K562 (cell line): ENCODE data around the gene MTCH2. TPM values are rescaled to one million over a fixed set of nuclear protein-coding genes. Genes with fewer than 3 reads are reported as not detected.

Source experiments
- ATF1 ChIP-seq, 2 experiments: fragments of 450-650 bp in 1 of 2; IDR thresholded peaks; 2 replicates each; pipeline ENCODE4 v1.6.1; 2016; ENCODE audit warnings: missing compliant biosample characterization in 1 of 2, missing genetic modification characterization in 1 of 2
- ATF7 ChIP-seq: fragments of 450-650 bp; IDR thresholded peaks from 2 replicates; pipeline ENCODE4 v1.7.1; 2014; ENCODE audit warnings: mild to moderate bottlenecking, moderate library complexity
- BRD4 ChIP-seq: fragments of 200-600 bp; sonication (generic); IDR thresholded peaks from 2 replicates; pipeline ENCODE4 v1.6.1; 2017; ENCODE audit warnings: inconsistent platforms
- EWSR1 ChIP-seq: fragments of 450-650 bp; IDR thresholded peaks from 2 replicates; pipeline ENCODE4 v1.6.1; 2018; ENCODE audit warnings: borderline replicate concordance, mild to moderate bottlenecking, low read depth, moderate library complexity; ENCODE audit not compliant: partially characterized antibody
- HDAC6 ChIP-seq: IDR thresholded peaks from 2 replicates; pipeline ENCODE4 v1.6.1; 2012; ENCODE audit warnings: low read depth, mild to moderate bottlenecking, control low read depth, inconsistent platforms, low read length, moderate library complexity
- HMG20B ChIP-seq: fragments of 250-450 bp; sonication (Bioruptor Pico); IDR thresholded peaks from 2 replicates; pipeline ENCODE4 v1.5.0; 2021; ENCODE audit warnings: mild to moderate bottlenecking
- HMGN3 ChIP-seq: IDR thresholded peaks from 2 replicates; pipeline ENCODE4 v1.6.1; 2011; ENCODE audit warnings: borderline replicate concordance, low read depth, mild to moderate bottlenecking, mixed read lengths, low read length; ENCODE audit not compliant: insufficient read length; ENCODE audit errors: extremely low read depth
- HMGXB4 ChIP-seq: sonication (generic); formaldehyde crosslinking; IDR thresholded peaks from 2 replicates; pipeline ENCODE4 v1.8.1; 2023; ENCODE audit warnings: mild to moderate bottlenecking, missing genetic modification reagents
- JUN ChIP-seq, 2 experiments: sonication (generic) in 1 of 2; formaldehyde crosslinking in 1 of 2; IDR thresholded peaks; 2 replicates each; pipeline versions ENCODE4 v1.6.1 to v1.8.0; 2012 to 2022; ENCODE audit warnings: borderline replicate concordance in 2 of 2, mild to moderate bottlenecking in 2 of 2, improper control_type of control experiment in 1 of 2, low read depth in 1 of 2, low read length in 1 of 2, missing genetic modification reagents in 1 of 2
- KAT2B ChIP-seq: IDR thresholded peaks from one replicate; pipeline ENCODE4 v1.6.1; 2012; ENCODE audit warnings: low read depth, mild to moderate bottlenecking, control low read depth, inconsistent platforms, low read length, moderate library complexity
- MIER1 ChIP-seq: fragments of 450-650 bp; IDR thresholded peaks from 2 replicates; pipeline ENCODE4 v1.6.1; 2016; ENCODE audit warnings: antibody characterized with exemption, mild to moderate bottlenecking, low read depth
- NFXL1 ChIP-seq: fragments of 450-650 bp; formaldehyde crosslinking; IDR thresholded peaks from 2 replicates; pipeline ENCODE4 v1.4.0; 2021; ENCODE audit warnings: mild to moderate bottlenecking
- STAT5A ChIP-seq: IDR thresholded peaks from 2 replicates; pipeline ENCODE4 v1.6.1; 2012; ENCODE audit warnings: low read length, inconsistent platforms, borderline replicate concordance
- TARDBP ChIP-seq: fragments of 450-650 bp; IDR thresholded peaks from 2 replicates; pipeline ENCODE4 v1.6.1; 2016
- TFAM ChIP-seq: fragments of 250-450 bp; sonication (Bioruptor Pico); conservative IDR thresholded peaks from 2 replicates; pipeline ENCODE4 v1.5.0; 2021; ENCODE audit warnings: mild to moderate bottlenecking, moderate library complexity
- YBX1 ChIP-seq: fragments of 450-650 bp; IDR thresholded peaks from 2 replicates; pipeline ENCODE4 v1.7.1; 2016; ENCODE audit warnings: mild to moderate bottlenecking
- ZBTB12 ChIP-seq: fragments of 250-450 bp; sonication (Bioruptor Pico); IDR thresholded peaks from 2 replicates; pipeline ENCODE4 v1.4.0; 2020
- ZFP1 ChIP-seq: fragments of 450-650 bp; formaldehyde crosslinking; IDR thresholded peaks from 2 replicates; pipeline ENCODE4 v1.4.0; 2020; ENCODE audit warnings: mild to moderate bottlenecking, mixed read lengths
- ZNF23 ChIP-seq: fragments of 250-450 bp; sonication (Bioruptor Pico); IDR thresholded peaks from 2 replicates; pipeline ENCODE4 v1.4.0; 2020; ENCODE audit warnings: mild to moderate bottlenecking
- ZNF263 ChIP-seq: sonication (generic); formaldehyde crosslinking; IDR thresholded peaks from 2 replicates; pipeline ENCODE4 v1.8.0; 2022; ENCODE audit warnings: mild to moderate bottlenecking, missing genetic modification reagents, borderline replicate concordance
- ZNF589 ChIP-seq: fragments of 200-800 bp; sonication (Bioruptor generic); IDR thresholded peaks from 2 replicates; pipeline ENCODE4 v1.6.1; 2016; ENCODE audit warnings: low read depth, missing genetic modification characterization, missing compliant biosample characterization
- polyA plus RNA-seq, 8 experiments: library from polyadenylated mRNA; depleted of rRNA in 4 of 8; stranded (reverse) in 5 of 8; unstranded in 3 of 8; fragments of >200 nt; fragmentation: Nextera tagmentation in 2 of 8; fragmentation: Illumina TruSeq in 1 of 8; extraction: Ambion mirVana in 2 of 8; extraction: Trizol in 1 of 8; gene quantifications; 2 replicates each; pipeline versions ENCODE4 v1.2.1 to v1.2.3, GENCODE V29; 2011 to 2014; ENCODE audit warnings: inconsistent platforms in 1 of 8, missing spikeins in 1 of 8
- total RNA-seq, 7 experiments: library from RNA; depleted of rRNA in 6 of 7; stranded (reverse); fragments of >200 nt in 6 of 7; fragmentation: Illumina TruSeq in 2 of 7; extraction: Trizol in 2 of 7; gene quantifications; 2 replicates each; pipeline versions ENCODE4 v1.2.1 to v1.2.3, GENCODE V29; 2011 to 2021; ENCODE audit warnings: low replicate concordance in 1 of 7
- TF ChIP-seq, protein P1 (sequence below), 3 experiments: fragments of 200-800 bp in 1 of 3; sonication (Bioruptor generic) in 1 of 3; sonication (generic) in 1 of 3; formaldehyde crosslinking in 1 of 3; IDR thresholded peaks; 2 replicates each; pipeline versions ENCODE4 v1.6.1 to v1.8.0; 2016 to 2022; ENCODE audit warnings: mild to moderate bottlenecking in 2 of 3, missing compliant biosample characterization in 2 of 3, missing genetic modification characterization in 2 of 3, missing genetic modification reagents in 1 of 3
- TF ChIP-seq, protein P2 (sequence below): fragments of 250-450 bp; sonication (Bioruptor Pico); IDR thresholded peaks from 2 replicates; pipeline ENCODE4 v1.8.0; 2021; ENCODE audit warnings: borderline replicate concordance, mild to moderate bottlenecking, moderate library complexity; ENCODE audit not compliant: poor library complexity, severe bottlenecking

MTCH2 gene
- total and polyA plus RNA-seq, 9 of the 15 experiments (the other 6 are each of a cell fraction or from before 2014, with no cell fraction given): 95.4 to 620 (median 198) TPM

GRCh38 chr11:47672283-47672730, 29.9 kb upstream of the MTCH2 start (continued):
- no peak for TF ChIP-seq NFXL1 (CRISPR knock-in tag)
- no peak for TF ChIP-seq ZFP1
- TF ChIP-seq, protein P1, sequence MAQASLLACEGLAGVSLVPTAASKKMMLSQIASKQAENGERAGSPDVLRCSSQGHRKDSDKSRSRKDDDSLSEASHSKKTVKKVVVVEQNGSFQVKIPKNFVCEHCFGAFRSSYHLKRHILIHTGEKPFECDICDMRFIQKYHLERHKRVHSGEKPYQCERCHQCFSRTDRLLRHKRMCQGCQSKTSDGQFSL (CRISPR knock-in tag; IDR thresholded peaks at IDR 0.05): no peak
- TF ChIP-seq, protein P1 (tag; IDR thresholded peaks at IDR 0.05): no peak; a peak in 1 of 4 replicates
- no peak for TF ChIP-seq TARDBP
- TF ChIP-seq HMGXB4 (CRISPR knock-in tag): no peak
- TF ChIP-seq HMGN3: no peak
- TF ChIP-seq ZNF263 (CRISPR knock-in tag): no peak
- no peak for TF ChIP-seq ZBTB12
- no peak for TF ChIP-seq ATF1 (CRISPR knock-in tag; IDR thresholded peaks at IDR 0.05)
- TF ChIP-seq ATF1 (tag; IDR thresholded peaks at IDR 0.05): peak; percentile 38; the same call in 1 of the 2 replicates
- TF ChIP-seq HMG20B: no peak
- 0 out of 2 replicates have a peak, but pooled peaks have one; percentile 29 for TF ChIP-seq ZNF589 (CRISPR knock-in tag)
- no peak for TF ChIP-seq KAT2B
- TF ChIP-seq YBX1: no peak
- TF ChIP-seq, protein P2, sequence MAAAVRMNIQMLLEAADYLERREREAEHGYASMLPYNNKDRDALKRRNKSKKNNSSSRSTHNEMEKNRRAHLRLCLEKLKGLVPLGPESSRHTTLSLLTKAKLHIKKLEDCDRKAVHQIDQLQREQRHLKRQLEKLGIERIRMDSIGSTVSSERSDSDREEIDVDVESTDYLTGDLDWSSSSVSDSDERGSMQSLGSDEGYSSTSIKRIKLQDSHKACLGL: no peak
- no peak for TF ChIP-seq ZNF23
- no peak for TF ChIP-seq MIER1
- TF ChIP-seq HDAC6: no peak
- TF ChIP-seq ATF7: peak; percentile 56; the same call in 1 of the 2 replicates
- TF ChIP-seq BRD4: no peak
- TF ChIP-seq TFAM: no peak
- peak; percentile 78 for TF ChIP-seq JUN (IDR thresholded peaks at IDR 0.05; ENCODE audit: borderline replicate concordance, low read depth, low read length)
- TF ChIP-seq JUN (CRISPR knock-in tag; IDR thresholded peaks at IDR 0.05; ENCODE audit: borderline replicate concordance): no peak
- TF ChIP-seq EWSR1: no peak
- no peak for TF ChIP-seq STAT5A
